Activated CD4-positive, alpha-beta T cell treated with anti-CD3 and anti-CD28 coated beads for 36 hours (primary cell): ENCODE results near the gene RAX2. TPM values are rescaled to one million over a fixed set of nuclear protein-coding genes. Genes with fewer than 3 reads are reported as not detected.
"Not testable (repeated sequence)": the region's sequence is repeated elsewhere in the genome, so short reads cannot be mapped to it uniquely, and the experiment has no call there.

ENCODE experiments used
- ATAC-seq: fragments of 200-7000 bp; cut with Tn5 transposase; one replicate; pipeline ENCODE4 v1.10.0; 2021; ENCODE audit warnings: mild to moderate bottlenecking, moderate library complexity
- CTCF ChIA-PET: fragments of 350-600 bp; sonication (Branson Sonifier 250); formaldehyde crosslinking; loops from one replicate; lab custom pipeline; 2021; ENCODE audit warnings: antibody characterized with exemption; lab: Charles Lee
- POLR2A ChIA-PET: fragments of 350-600 bp; sonication (Branson Sonifier 250); formaldehyde crosslinking; loops from one replicate; lab custom pipeline; 2021; ENCODE audit warnings: antibody characterized with exemption, inconsistent platforms; lab: Charles Lee
- DNase-seq: peaks from one replicate; pipeline ENCODE4 v3.0.0-alpha.2; 2020
- H3K27ac Mint-ChIP-seq: one replicate; pipeline ENCODE4 v1.8.0; 2021; ENCODE audit warnings: mixed read lengths
- H3K27me3 Mint-ChIP-seq: one replicate; pipeline ENCODE4 v1.8.0; 2021; ENCODE audit warnings: mixed read lengths
- H3K36me3 Mint-ChIP-seq: one replicate; pipeline ENCODE4 v1.8.0; 2021; ENCODE audit warnings: low read depth, mixed read lengths
- H3K4me1 Mint-ChIP-seq: one replicate; pipeline ENCODE4 v1.8.0; 2021; ENCODE audit warnings: mixed read lengths
- H3K4me3 Mint-ChIP-seq: one replicate; pipeline ENCODE4 v1.8.0; 2021; ENCODE audit warnings: mild to moderate bottlenecking, moderate library complexity, mixed read lengths
- H3K9me3 Mint-ChIP-seq: one replicate; pipeline ENCODE4 v1.8.0; 2021; ENCODE audit warnings: low read depth, mixed read lengths
- intact Hi-C, 2 experiments: fragments of 100-400 bp; cut with DNase I in 1 of 2; cut with micrococcal nuclease in 1 of 2; formaldehyde crosslinking; loops; one replicate each; pipeline versions ENCODE4 v1.14.2 to v1.15.1; 2022 to 2024; cut with DNase I, micrococcal nuclease
- total RNA-seq, 2 experiments: library from RNA; stranded (reverse); gene quantifications; one replicate each; pipeline ENCODE4 v1.2.3, GENCODE V29; 2021

Gene RAX2
- total RNA-seq, 2 experiments from 2014 or later, result not detected

DNA sequence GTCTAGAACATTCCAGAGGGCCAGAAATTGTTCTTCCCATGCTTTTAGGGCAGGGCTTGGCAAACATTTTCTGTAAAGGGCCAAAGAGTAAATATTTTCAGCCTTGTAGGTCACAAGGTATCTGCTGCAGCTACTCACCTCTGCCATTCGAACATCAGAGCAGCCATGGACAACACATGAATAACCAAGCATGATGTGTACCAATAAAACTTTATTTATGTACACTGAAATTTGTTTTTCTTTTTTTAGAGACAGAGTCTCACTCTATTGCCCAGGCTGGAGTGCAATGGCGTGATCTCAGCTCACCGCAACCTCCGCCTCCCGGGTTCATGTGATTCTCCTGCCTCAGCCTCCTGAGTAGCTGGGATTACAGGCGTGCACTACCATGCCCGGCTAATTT is 14.3 kb downstream of the RAX2 start:
- H3K27me3 Mint-ChIP-seq, intact Hi-C loops, H3K9me3 Mint-ChIP-seq, POLR2A ChIA-PET, DNase-seq, ATAC-seq, H3K4me3 Mint-ChIP-seq, H3K27ac Mint-ChIP-seq: not testable (repeated sequence)
- peaks cover 17% of the 10 kb centered on the region for H3K36me3 Mint-ChIP-seq
- peaks cover 41% of the 10 kb centered on the region for H3K4me1 Mint-ChIP-seq
- CTCF ChIA-PET, result interaction anchor here (2.5 kb wide), 1 partner anchor 64 kb away, joined by 7 read pairs; no protein-coding TSS in a partner anchor

DNA sequence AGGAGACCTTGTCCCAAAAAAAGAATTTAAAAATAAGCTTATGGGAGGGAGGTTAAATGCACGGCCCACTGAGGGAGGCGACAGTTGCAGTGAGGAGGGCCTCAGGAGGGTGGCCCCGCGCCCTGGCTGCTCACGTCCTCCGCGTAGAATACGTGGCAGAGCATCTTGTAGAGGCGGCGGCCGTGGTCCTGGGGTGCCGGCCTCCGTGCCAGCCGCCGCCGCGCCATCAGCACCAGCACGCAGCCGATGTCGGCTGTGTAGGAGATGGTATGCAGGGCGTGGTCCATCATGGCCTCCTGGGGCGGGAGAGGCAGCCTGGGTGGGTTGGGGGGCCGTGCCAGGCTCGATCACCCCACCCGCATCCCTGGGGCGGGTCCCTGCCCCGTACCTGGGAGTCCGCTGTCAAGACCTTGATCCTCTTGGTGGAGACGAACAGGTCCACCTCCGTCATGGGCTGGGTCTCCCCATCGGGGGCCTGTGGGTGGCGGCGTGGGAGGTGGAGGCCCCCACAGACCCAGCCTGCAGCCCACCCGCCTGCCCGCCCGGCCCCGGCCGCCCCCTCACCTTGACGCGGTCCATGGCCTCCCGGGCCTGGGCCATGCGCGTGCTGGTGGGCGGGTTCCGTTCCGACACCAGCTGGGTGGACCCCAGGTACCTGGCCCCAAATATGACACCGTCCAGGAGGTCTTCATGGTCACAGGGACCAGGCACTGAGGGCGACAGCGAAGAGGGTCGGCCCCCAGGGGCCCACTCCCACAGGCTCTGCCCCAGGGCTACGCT is 18.2 kb downstream of the RAX2 start:
- DNase-seq (no peak), ATAC-seq (no peak)
- Mint-ChIP-seq H3K9me3 (no peaks in the 10 kb centered on the region), H3K4me3 (no peak overlapping the region), H3K27me3 (no peaks in the 10 kb centered on the region), H3K36me3 (peaks cover 24% of the 10 kb centered on the region), H3K4me1 (peaks cover 18% of the 10 kb centered on the region), H3K27ac (no peak overlapping the region)
- CTCF ChIA-PET, result no interaction called here
- POLR2A ChIA-PET, result no interaction called here
- intact Hi-C loops, result no loop called here

- DNase-seq, result no peak
- Mint-ChIP-seq H3K4me3 (no peak overlapping the region), H3K9me3 (no peaks in the 10 kb centered on the region), H3K4me1 (peaks cover 15% of the 10 kb centered on the region), H3K27me3 (no peaks in the 10 kb centered on the region), H3K36me3 (peaks cover 23% of the 10 kb centered on the region), H3K27ac (no peak overlapping the region)
- ATAC-seq, result no peak
- ChIA-PET POLR2A (no interaction called here), CTCF (interaction anchor here (0.9 kb wide), 1 partner anchor 10 kb away, joined by 3 read pairs; the partner anchor contains the start of gene MRPL54)
- intact Hi-C loops, result no loop called here
These were observed 19.5 kb downstream of the RAX2 start for GRCh38 chr19:3752492-3752891.

- H3K4me3 Mint-ChIP-seq, result no peak overlapping the region
- H3K36me3 Mint-ChIP-seq, result peaks cover 19% of the 10 kb centered on the region
- DNase-seq, result no peak
- intact Hi-C loops, result no loop called here
- no peaks in the 10 kb centered on the region for H3K27me3 Mint-ChIP-seq
- H3K27ac Mint-ChIP-seq, result no peak overlapping the region
- CTCF ChIA-PET, result interaction anchor here (0.9 kb wide), 1 partner anchor 11 kb away, joined by 3 read pairs; the partner anchor contains the start of gene MRPL54
- no peaks in the 10 kb centered on the region for H3K9me3 Mint-ChIP-seq
- no peak for ATAC-seq
- POLR2A ChIA-PET, result no interaction called here
- peaks cover 10% of the 10 kb centered on the region for H3K4me1 Mint-ChIP-seq
These were observed 20.8 kb downstream of the RAX2 start for GRCh38 chr19:3751236-3751635.

GRCh38 chr19:3750211-3750610 is 21.8 kb downstream of the RAX2 start:
- Mint-ChIP-seq H3K27ac (no peak overlapping the region), H3K4me3 (no peak overlapping the region), H3K27me3 (no peaks in the 10 kb centered on the region), H3K9me3 (no peaks in the 10 kb centered on the region), H3K36me3 (peaks cover 19% of the 10 kb centered on the region), H3K4me1 (peaks cover 5% of the 10 kb centered on the region)
- intact Hi-C loops, result no loop called here
- ATAC-seq (no peak), DNase-seq (no peak)
- ChIA-PET POLR2A (no interaction called here), CTCF (interaction anchor here (0.6 kb wide), 1 partner anchor 203 kb away, joined by 3 read pairs; no protein-coding TSS in a partner anchor)

DNA sequence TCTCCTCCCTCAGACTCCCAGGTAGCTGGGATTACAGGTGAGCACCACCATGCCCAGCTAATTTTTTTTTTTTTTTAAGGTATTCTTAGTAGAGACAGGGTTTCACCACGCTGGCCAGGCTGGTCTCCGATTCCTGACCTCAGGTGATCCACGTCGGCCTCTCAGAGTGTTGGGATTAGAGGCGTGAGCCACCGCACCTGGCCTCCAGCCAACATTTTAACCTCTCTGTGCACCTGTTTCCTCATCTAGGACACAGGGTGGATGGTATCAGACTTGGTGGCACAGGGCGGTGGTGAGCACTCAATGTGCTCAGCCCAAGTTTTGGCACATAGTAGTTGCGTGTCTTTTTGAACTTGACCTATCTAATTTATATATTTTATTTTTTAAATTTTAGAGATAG is 23.1 kb downstream of the RAX2 start:
- POLR2A ChIA-PET, result interaction anchor here (0.6 kb wide), 1 partner anchor 17 kb away, joined by 4 read pairs; no protein-coding TSS in a partner anchor
- H3K27me3 Mint-ChIP-seq, result no peaks in the 10 kb centered on the region

DNA sequence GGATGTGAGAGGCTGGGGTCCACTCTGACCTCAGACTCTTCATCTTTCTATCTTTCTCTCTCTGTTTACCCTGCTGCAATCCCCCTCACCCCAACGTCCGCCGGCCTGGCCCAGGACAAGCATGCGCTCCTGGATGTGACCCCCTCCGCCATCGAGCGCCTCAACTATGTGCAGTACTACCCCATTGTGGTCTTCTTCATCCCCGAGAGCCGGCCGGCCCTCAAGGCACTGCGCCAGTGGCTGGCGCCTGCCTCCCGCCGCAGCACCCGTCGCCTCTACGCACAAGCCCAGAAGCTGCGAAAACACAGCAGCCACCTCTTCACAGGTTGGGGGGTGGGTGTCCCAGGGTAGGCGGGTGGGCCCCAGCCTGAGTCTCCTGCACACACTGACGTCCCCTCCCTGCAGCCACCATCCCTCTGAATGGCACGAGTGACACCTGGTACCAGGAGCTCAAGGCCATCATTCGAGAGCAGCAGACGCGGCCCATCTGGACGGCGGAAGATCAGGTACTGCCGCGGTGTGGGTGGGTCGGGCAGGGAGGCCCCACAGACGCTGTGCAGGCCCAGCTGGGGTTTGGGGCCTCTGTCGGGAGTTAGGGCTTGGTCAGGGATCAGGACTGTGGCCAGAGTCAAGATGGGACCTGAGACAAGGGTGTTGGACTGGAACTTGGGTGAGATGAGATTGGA is 25.5 kb downstream of the RAX2 start:
- ATAC-seq, result no peak
- POLR2A ChIA-PET, result no interaction called here
- peaks cover 16% of the 10 kb centered on the region for H3K36me3 Mint-ChIP-seq
- CTCF ChIA-PET, result interaction anchor here (0.7 kb wide), 1 partner anchor 204 kb away, joined by 3 read pairs; no protein-coding TSS in a partner anchor
- intact Hi-C loops, result no loop called here
- no peaks in the 10 kb centered on the region for H3K27me3 Mint-ChIP-seq
- H3K4me1 Mint-ChIP-seq, result no peaks in the 10 kb centered on the region
- no peak for DNase-seq
- no peak overlapping the region for H3K4me3 Mint-ChIP-seq
- H3K27ac Mint-ChIP-seq, result no peak overlapping the region
- no peaks in the 10 kb centered on the region for H3K9me3 Mint-ChIP-seq

More for the DNA sequence above, 23.1 kb downstream of the RAX2 start:
- ATAC-seq (no peak), DNase-seq (no peak)
- Mint-ChIP-seq H3K9me3 (no peaks in the 10 kb centered on the region), H3K27ac (no peak overlapping the region), H3K4me1 (no peaks in the 10 kb centered on the region), H3K4me3 (no peak overlapping the region), H3K36me3 (peaks cover 19% of the 10 kb centered on the region)
- intact Hi-C loops, result no loop called here
- CTCF ChIA-PET, result no interaction called here

DNA sequence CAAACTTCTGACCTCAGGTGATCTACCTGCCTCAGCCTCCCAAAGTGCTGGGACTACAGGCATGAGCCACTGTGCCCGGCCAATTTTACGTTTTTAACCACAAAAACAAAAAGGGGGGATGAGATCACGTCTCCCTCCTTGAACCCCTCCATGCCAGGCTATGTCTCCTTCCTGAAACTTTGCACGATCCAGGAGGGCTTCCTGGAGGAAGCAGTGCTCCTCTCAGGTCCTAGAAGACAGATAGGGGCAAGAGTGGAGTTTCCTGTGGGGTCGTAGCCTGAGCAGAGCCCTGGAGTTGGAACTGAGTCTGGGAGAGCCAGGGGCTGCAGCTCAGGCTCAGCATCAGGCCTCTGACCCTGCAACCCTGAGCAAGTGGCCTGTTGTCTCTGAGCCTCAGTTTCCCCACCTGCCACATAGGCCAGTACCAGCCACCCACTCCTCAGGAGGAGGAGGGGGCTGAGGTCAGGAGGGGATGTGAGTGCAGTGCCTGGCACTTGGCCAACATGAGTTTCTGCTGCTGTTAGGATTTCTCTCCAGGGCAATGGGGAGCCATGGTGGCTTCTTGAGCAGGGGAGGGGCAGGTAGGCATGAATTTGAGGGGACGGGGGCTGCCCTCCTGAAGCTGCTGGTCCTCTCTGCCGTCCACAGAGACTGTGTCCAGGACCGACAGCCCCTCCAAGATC is 26.5 kb downstream of the RAX2 start:
- H3K27me3 Mint-ChIP-seq, result no peaks in the 10 kb centered on the region
- CTCF ChIA-PET, result no interaction called here
- intact Hi-C loops, result no loop called here
- POLR2A ChIA-PET, result no interaction called here
- ATAC-seq, result no peak
- no peak for DNase-seq
- H3K9me3 Mint-ChIP-seq, result no peaks in the 10 kb centered on the region
- no peak overlapping the region for H3K4me3 Mint-ChIP-seq
- H3K4me1 Mint-ChIP-seq, result no peaks in the 10 kb centered on the region
- no peak overlapping the region for H3K27ac Mint-ChIP-seq
- H3K36me3 Mint-ChIP-seq, result peaks cover 12% of the 10 kb centered on the region

DNA sequence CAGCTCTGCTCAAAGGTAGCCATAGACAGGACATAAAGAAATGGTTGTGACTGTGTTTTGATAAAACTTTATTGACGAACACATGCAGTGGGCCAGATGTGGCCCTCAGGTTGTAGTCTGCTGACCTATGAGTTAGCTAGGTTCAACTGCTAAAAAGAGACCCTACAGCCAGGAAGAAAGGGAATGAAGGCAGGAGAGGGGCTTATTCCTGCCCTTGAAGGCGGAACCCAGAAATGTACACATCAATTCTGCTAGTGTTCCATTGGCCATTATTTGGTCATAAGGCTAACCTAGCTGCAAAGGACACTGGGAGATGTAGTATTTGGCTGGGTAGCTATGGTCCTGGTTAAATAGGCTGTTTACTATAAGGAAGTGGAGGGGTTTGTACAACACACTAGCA is 28.5 kb downstream of the RAX2 start:
- CTCF ChIA-PET, result no interaction called here
- H3K27ac Mint-ChIP-seq, result no peak overlapping the region

GRCh38 chr19:3740431-3740830 is 31.6 kb downstream of the RAX2 start:
- Mint-ChIP-seq H3K9me3 (no peaks in the 10 kb centered on the region), H3K4me1 (peaks cover 14% of the 10 kb centered on the region), H3K4me3 (no peak overlapping the region), H3K27ac (no peak overlapping the region), H3K27me3 (no peaks in the 10 kb centered on the region), H3K36me3 (peaks cover 1% of the 10 kb centered on the region)
- DNase-seq (no peak), ATAC-seq (no peak)
- ChIA-PET CTCF (interaction anchor here (1.2 kb wide), 1 partner anchor 20 kb away, joined by 3 read pairs; no protein-coding TSS in a partner anchor), POLR2A (no interaction called here)
- intact Hi-C loops, result no loop called here

More for the DNA sequence above, 28.5 kb downstream of the RAX2 start:
- peaks cover 12% of the 10 kb centered on the region for H3K4me1 Mint-ChIP-seq
- H3K4me3 Mint-ChIP-seq, result no peak overlapping the region
- POLR2A ChIA-PET, result no interaction called here
- DNase-seq (no peak), ATAC-seq (peak; percentile 49)
- intact Hi-C loops, result no loop called here
- H3K27me3 Mint-ChIP-seq, result no peaks in the 10 kb centered on the region
- no peaks in the 10 kb centered on the region for H3K9me3 Mint-ChIP-seq
- H3K36me3 Mint-ChIP-seq, result no peaks in the 10 kb centered on the region

DNA sequence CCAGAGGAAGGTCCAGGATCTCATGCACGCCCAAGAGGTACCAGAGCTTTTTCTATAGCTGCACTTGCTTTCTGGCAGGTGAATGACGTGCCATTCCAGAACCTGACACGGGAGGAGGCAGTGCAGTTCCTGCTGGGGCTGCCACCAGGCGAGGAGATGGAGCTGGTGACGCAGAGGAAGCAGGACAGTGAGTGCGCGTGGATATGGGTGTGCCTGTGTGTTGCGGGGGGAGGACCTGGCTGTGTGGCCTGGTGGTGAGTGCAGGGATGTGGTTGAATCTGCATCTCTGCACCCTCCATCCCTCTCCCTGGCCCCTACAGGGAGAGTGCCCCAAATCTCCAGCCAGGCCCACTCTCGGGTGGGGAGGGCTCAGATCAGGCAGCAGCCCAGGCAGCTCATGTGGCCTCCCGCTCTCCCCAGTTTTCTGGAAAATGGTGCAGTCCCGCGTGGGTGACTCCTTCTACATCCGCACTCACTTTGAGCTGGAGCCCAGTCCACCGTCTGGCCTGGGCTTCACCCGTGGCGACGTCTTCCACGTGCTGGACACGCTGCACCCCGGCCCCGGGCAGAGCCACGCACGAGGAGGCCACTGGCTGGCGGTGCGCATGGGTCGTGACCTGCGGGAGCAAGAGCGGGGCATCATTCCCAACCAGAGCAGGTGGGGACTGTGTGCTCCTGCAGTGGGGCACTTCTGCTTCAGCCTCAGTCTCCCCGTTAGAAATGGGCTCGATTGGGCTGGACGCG is 33.4 kb downstream of the RAX2 start:
- Mint-ChIP-seq H3K27ac (no peak overlapping the region), H3K9me3 (no peaks in the 10 kb centered on the region), H3K4me3 (no peak overlapping the region), H3K36me3 (peaks cover 1% of the 10 kb centered on the region), H3K27me3 (no peaks in the 10 kb centered on the region), H3K4me1 (peaks cover 14% of the 10 kb centered on the region)
- ATAC-seq (no peak), DNase-seq (no peak)
- CTCF ChIA-PET, result interaction anchor here (0.6 kb wide), 1 partner anchor 27 kb away, joined by 5 read pairs; no protein-coding TSS in a partner anchor
- POLR2A ChIA-PET, result no interaction called here
- intact Hi-C loops, result no loop called here
